Lower leg skin (tissue), 4 donors: ENCODE measurements around the gene SGMS2. TPM values are rescaled to one million over a fixed set of nuclear protein-coding genes. Genes with fewer than 3 reads are reported as not detected.

Experiments used
- DNase-seq, 2 donors: peaks; one replicate each; pipeline ENCODE4 v3.0.0-alpha.2; 2019; ENCODE audit warnings: low spot score in 2 of 2
- H3K4me3 ChIP-seq: fragments of 200-600 bp; sonication (generic); 2 replicates; pipeline ENCODE4 v1.5.1; 2017; ENCODE audit warnings: mild to moderate bottlenecking, low read depth; ENCODE audit not compliant: poor library complexity, severe bottlenecking
- CTCF ChIP-seq, 3 donors: fragments of 450-650 bp; IDR thresholded peaks; one replicate each; pipeline ENCODE4 v1.5.1; 2016; ENCODE audit warnings: antibody characterized with exemption in 3 of 3, mild to moderate bottlenecking in 3 of 3, moderate library complexity in 2 of 3
- POLR2A ChIP-seq, 2 donors: fragments of 450-650 bp; IDR thresholded peaks; one replicate each; pipeline ENCODE4 v1.6.1; 2016 to 2017; ENCODE audit warnings: antibody characterized with exemption in 2 of 2, mild to moderate bottlenecking in 1 of 2, moderate library complexity in 1 of 2
- WGBS, 2 donors: methylation state at CpG; one replicate each; pipeline ENCODE4 v1.1.5; 2018; 5-methylcytosine and 5-hydroxymethylcytosine counted together
- intact Hi-C: fragments of 100-400 bp; cut with DNase I; formaldehyde crosslinking; loops from one replicate; pipeline ENCODE4 v1.15.0; 2023; ENCODE audit warnings: low total_unique reads
- total RNA-seq, 4 donors: library from RNA; depleted of rRNA; stranded (reverse); fragments of >200 nt; gene quantifications; one replicate each; pipeline ENCODE4 v1.1.0, GENCODE V29; 2016

The SGMS2 gene
- total RNA-seq, 4 donors from 2014 or later, result 38.7 to 81.5 (median 55.9) TPM

- TF ChIP-seq POLR2A (IDR thresholded peaks at IDR 0.05) (no peak), CTCF (IDR thresholded peaks at IDR 0.05) (no peak)
- no peak overlapping the region for H3K4me3 ChIP-seq
- DNase-seq, result no peak
- 81 to 84% methylated on average over 1 of the region's 1 CpG for WGBS, 2 donors
- intact Hi-C loops, result no loop called here
These were observed 131.3 kb downstream of the SGMS2 start for GRCh38 chr4:107956011-107956410.

Other genes with a start within 250 kb of the SGMS2 start
- 10 to 100 TPM; 46.9 to 58.9 (median 54.6) TPM for gene PAPSS1, start 104.7 kb upstream of the SGMS2 start, total RNA-seq
- 1 to 10 TPM; 2.2 to 5.8 (median 4.8) TPM for gene CYP2U1, start 106.6 kb downstream of the SGMS2 start, total RNA-seq
- gene HADH, start 165.0 kb downstream of the SGMS2 start, total RNA-seq, result 10 to 100 TPM; 31.5 to 39.9 (median 35.3) TPM